Measurements from ENCODE around the gene ALDH1L1. TPM values are rescaled to one million over a fixed set of nuclear protein-coding genes. Genes with fewer than 3 reads are reported as not detected.

The ALDH1L1 gene
- total and polyA plus RNA-seq, 2 of the 4 experiments (the other 2 are of a cell fraction), result not detected

GRCh38 chr3:126053949-126054569 lies 126.3 kb downstream of the ALDH1L1 start:
- Histone ChIP-seq H3K9me1 (ENCODE audit: insufficient read depth, low read length) (peaks cover 11% of the 10 kb centered on the region; the same call in 1 of the 2 replicates), H3K9ac (ENCODE audit: low read depth, low read length) (no peak overlapping the region), H3K4ac (ENCODE audit: low read depth, low read length) (no peak overlapping the region), H2BK15ac (ENCODE audit: low read depth, low read length) (no peak overlapping the region), H3K79me1 (ENCODE audit: low read depth in 1 of 2, low read length in 2 of 2) (0 out of 4 replicates have a peak, but pooled peaks cover 0 to 3% of the 10 kb centered on the region in 2 experiments), H4K5ac (ENCODE audit: low read depth, low read length) (no peak overlapping the region), H3K4me2 (ENCODE audit: low read depth, low read length) (no peak overlapping the region), H3K27me3 (ENCODE audit: control insufficient read depth, insufficient read depth, low read length) (no peaks in the 10 kb centered on the region), H3K56ac (ENCODE audit: extremely low read depth, insufficient read depth, low read length) (no peak overlapping the region), H2BK20ac (ENCODE audit: low read depth, low read length) (no peak overlapping the region), H3K23ac (ENCODE audit: low read depth, low read length) (no peak overlapping the region), H3K18ac (ENCODE audit: low read depth, low read length) (no peak overlapping the region), H3K4me1 (ENCODE audit: control insufficient read depth, insufficient read depth, low read length) (no peaks in the 10 kb centered on the region; the same call in 1 of the 2 replicates), H4K91ac (ENCODE audit: insufficient read depth, low read depth, low read length) (no peak overlapping the region), H4K20me1 (ENCODE audit: insufficient read depth, low read length) (no peaks in the 10 kb centered on the region; the same call in 1 of the 2 replicates), H2BK5ac (ENCODE audit: low read depth, low read length, poor library complexity, severe bottlenecking) (no peak overlapping the region), H2AK5ac (ENCODE audit: low read depth, low read length) (no peak overlapping the region), H4K8ac (ENCODE audit: low read depth in 2 of 2, low read length in 2 of 2) (no peak overlapping the region), H2AK9ac (replicated peaks; ENCODE audit: low read depth, low read length, poor library complexity) (no peak overlapping the region), H3K9me3 (ENCODE audit: control insufficient read depth, insufficient read depth, low read length) (no peaks in the 10 kb centered on the region), H3K4me3 (ENCODE audit: insufficient read depth, low read depth, low read length) (no peak overlapping the region), H2BK120ac (ENCODE audit: low read depth, low read length) (no peak overlapping the region), H3K27ac (ENCODE audit: insufficient read depth, low read length) (no peak overlapping the region), H3K14ac (replicated peaks; ENCODE audit: low read depth, low read length) (no peak overlapping the region), H3K36me3 (ENCODE audit: control insufficient read depth, insufficient read depth, low read length) (no peaks in the 10 kb centered on the region), H2AFZ (replicated peaks; ENCODE audit: low read length, poor library complexity) (no peak overlapping the region)
- WGBS, 2 experiments (ENCODE audit: extremely low coverage in 2 of 2, insufficient read length in 1 of 2), result 92% methylated on average over 3 of the region's 6 CpGs; no CpG with 5 or more reads in 1 of the 2 experiments
- intact Hi-C loops (cut with micrococcal nuclease) (no loop called here), in situ Hi-C loops (cut with MboI; ENCODE audit: low sequenced_read_pairs) (no loop called here), dilution Hi-C loops (cut with HindIII; ENCODE audit: low sequenced_read_pairs, unreplicated experiment) (no loop called here)
- no TSS peak for BruUV-seq (replicated peaks)
- no peak for DNase-seq
- POLR2A ChIA-PET (ENCODE audit: unreplicated experiment), result no interaction called here
- TF ChIP-seq RFX5 (IDR thresholded peaks at IDR 0.05; ENCODE audit: low read depth, low read length), result no peak
- TF ChIP-seq ELK1 (IDR thresholded peaks at IDR 0.05; ENCODE audit: borderline replicate concordance, low read depth, low read length), result no peak
- no peak for TF ChIP-seq FOS (IDR thresholded peaks at IDR 0.05; ENCODE audit: low read depth, low read length)
- TF ChIP-seq CTCF (conservative IDR thresholded peaks at IDR 0.05; ENCODE audit: low read depth, low read length), result no peak
- TF ChIP-seq, protein P1, sequence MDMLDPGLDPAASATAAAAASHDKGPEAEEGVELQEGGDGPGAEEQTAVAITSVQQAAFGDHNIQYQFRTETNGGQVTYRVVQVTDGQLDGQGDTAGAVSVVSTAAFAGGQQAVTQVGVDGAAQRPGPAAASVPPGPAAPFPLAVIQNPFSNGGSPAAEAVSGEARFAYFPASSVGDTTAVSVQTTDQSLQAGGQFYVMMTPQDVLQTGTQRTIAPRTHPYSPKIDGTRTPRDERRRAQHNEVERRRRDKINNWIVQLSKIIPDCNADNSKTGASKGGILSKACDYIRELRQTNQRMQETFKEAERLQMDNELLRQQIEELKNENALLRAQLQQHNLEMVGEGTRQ (IDR thresholded peaks at IDR 0.05; ENCODE audit: low read depth, low read length), result no peak
- no peak for TF ChIP-seq MXI1 (IDR thresholded peaks at IDR 0.05; ENCODE audit: borderline replicate concordance, low read depth, low read length)
- TF ChIP-seq MAFK (IDR thresholded peaks at IDR 0.05; ENCODE audit: low read depth, low read length), result no peak
- no peak for TF ChIP-seq MAZ (IDR thresholded peaks at IDR 0.05; ENCODE audit: borderline replicate concordance, low read depth, low read length)
- TF ChIP-seq CHD1 (IDR thresholded peaks at IDR 0.05; ENCODE audit: low read depth, low read length), result no peak
- no peak for TF ChIP-seq POLR2A (IDR thresholded peaks at IDR 0.05; ENCODE audit: low read depth, low read length)
- no peak for TF ChIP-seq RCOR1 (IDR thresholded peaks at IDR 0.05; ENCODE audit: insufficient replicate concordance, low read length)
- TF ChIP-seq RAD21 (IDR thresholded peaks at IDR 0.05; ENCODE audit: low read length), result no peak
- no peak for TF ChIP-seq NFE2L2 (IDR thresholded peaks at IDR 0.05; ENCODE audit: low read depth, low read length)
- TF ChIP-seq BHLHE40 (IDR thresholded peaks at IDR 0.05; ENCODE audit: low read depth, low read length), result no peak
- no peak for TF ChIP-seq SMC3 (IDR thresholded peaks at IDR 0.05; ENCODE audit: low read depth, low read length)
- no peak for TF ChIP-seq CEBPB (IDR thresholded peaks at IDR 0.05; ENCODE audit: low read depth, low read length)
- ATAC-seq (ENCODE audit: low read depth), result no peak
- CTCF ChIA-PET, result no interaction called here
